ENCODE measurements around the gene HES5.

Gene HES5

GRCh38 chr1:2479186-2479585, 50.9 kb downstream of the HES5 start:
- no peak for DNase-seq (ENCODE audit: low spot score)
